Measurements from ENCODE around the gene NHEJ1.
A peak's percentile ranks its signal among the peaks of the same experiment; 100 is the strongest.
"Not testable (repeated sequence)": the region's sequence is repeated elsewhere in the genome, so short reads cannot be mapped to it uniquely, and the experiment has no call there.

NHEJ1 gene

GRCh38 chr2:219160186-219161017 is at the start of gene NHEJ1:
Gene NHEJ1 (minus strand): TSS chr2:219160815. CDS start chr2:219158362, 2,453 bp downstream.
- peak; percentile 94 for DNase-seq

- DNase-seq, result no peak
Measured at GRCh38 chr2:219209236-219210195, 48.9 kb upstream of the NHEJ1 start.

GRCh38 chr2:219207884-219208740 is 47.5 kb upstream of the NHEJ1 start:
- DNase-seq, result peak; percentile 28

GRCh38 chr2:219207134-219207883 is 46.7 kb upstream of the NHEJ1 start:
- no peak for DNase-seq

- peak; percentile 91 for DNase-seq
Measured at GRCh38 chr2:219206328-219207133, 45.9 kb upstream of the NHEJ1 start, which contains the start of gene ZFAND2B. Gene ZFAND2B (plus strand): TSS chr2:219206782. CDS start chr2:219206988, 206 bp downstream.

GRCh38 chr2:219205981-219206327 is 45.3 kb upstream of the NHEJ1 start:
- no peak for DNase-seq

GRCh38 chr2:219205165-219205538 is 44.5 kb upstream of the NHEJ1 start:
- no peak for DNase-seq

GRCh38 chr2:219204425-219205164 is 44.0 kb upstream of the NHEJ1 start:
- no peak for DNase-seq

- DNase-seq, result not testable (repeated sequence)
Measured at GRCh38 chr2:219201331-219201730, 40.7 kb upstream of the NHEJ1 start.

GRCh38 chr2:219200502-219201326 is 40.1 kb upstream of the NHEJ1 start:
- DNase-seq, result not testable (repeated sequence)

GRCh38 chr2:219199470-219200211 is 39.0 kb upstream of the NHEJ1 start:
- no peak for DNase-seq

GRCh38 chr2:219198974-219199373 is 38.4 kb upstream of the NHEJ1 start:
- no peak for DNase-seq

- DNase-seq, result no peak
Measured at GRCh38 chr2:219197388-219197787, 36.8 kb upstream of the NHEJ1 start.

- DNase-seq, result no peak
Measured at GRCh38 chr2:219186754-219187456, 26.3 kb upstream of the NHEJ1 start.

GRCh38 chr2:219184121-219184520 is 23.5 kb upstream of the NHEJ1 start:
- DNase-seq, result no peak

- DNase-seq, result no peak
Measured at GRCh38 chr2:219183151-219183772, 22.6 kb upstream of the NHEJ1 start.
